Mesangial cell (primary cell): ENCODE results near the gene TYK2. TPM values are rescaled to one million over a fixed set of nuclear protein-coding genes. Genes with fewer than 3 reads are reported as not detected.

Source experiments
- total RNA-seq: library from RNA; depleted of rRNA; stranded (reverse); fragments of >200 nt; gene quantifications from 2 replicates; pipeline ENCODE4 v1.2.3, GENCODE V29; 2015

Gene TYK2
- 110 and 147 TPM in 2 replicates for total RNA-seq

DNA sequence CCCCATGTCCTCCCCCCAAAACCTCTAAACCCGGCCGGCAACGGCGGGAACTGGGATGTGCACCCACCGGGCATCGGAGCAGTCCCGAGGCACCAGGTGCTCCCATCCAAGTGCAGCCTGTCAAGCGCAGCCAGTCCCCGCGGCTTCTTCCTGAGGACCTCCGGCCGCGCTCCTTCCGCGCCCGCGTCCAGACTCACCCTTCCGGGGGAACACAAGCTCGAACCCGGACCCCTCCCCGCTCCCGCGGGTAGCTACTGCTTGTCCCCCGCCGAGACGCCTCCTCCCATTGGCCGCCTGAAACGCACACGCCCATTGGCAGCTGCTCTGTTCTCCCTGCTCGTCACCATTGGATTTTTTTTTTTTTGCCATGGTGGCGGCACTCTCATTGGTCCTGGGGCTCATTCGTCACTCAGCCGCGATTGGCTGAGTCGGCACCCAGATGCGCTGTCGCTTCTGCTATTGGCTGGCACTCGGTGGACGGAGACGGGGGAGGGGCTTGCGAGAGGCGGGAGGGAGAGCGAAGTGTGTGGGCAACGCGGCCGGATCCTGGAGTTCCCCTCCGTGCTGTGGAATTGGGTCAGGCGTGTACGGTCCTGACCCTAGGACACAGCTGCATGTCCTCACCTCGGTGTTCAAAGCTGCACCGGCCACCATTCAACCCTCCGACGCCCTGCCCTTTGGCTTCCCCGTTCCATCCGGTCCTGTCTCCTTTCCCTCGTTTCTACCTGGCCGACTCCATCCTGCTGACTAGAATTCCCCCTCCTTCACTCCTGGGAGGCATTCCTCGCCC is at the start of gene TYK2:
TYK2 (minus strand) TSS at position 260 of the 790 bp plus-strand sequence. CDS start 2,166 bp downstream, outside the sequence.

DNA sequence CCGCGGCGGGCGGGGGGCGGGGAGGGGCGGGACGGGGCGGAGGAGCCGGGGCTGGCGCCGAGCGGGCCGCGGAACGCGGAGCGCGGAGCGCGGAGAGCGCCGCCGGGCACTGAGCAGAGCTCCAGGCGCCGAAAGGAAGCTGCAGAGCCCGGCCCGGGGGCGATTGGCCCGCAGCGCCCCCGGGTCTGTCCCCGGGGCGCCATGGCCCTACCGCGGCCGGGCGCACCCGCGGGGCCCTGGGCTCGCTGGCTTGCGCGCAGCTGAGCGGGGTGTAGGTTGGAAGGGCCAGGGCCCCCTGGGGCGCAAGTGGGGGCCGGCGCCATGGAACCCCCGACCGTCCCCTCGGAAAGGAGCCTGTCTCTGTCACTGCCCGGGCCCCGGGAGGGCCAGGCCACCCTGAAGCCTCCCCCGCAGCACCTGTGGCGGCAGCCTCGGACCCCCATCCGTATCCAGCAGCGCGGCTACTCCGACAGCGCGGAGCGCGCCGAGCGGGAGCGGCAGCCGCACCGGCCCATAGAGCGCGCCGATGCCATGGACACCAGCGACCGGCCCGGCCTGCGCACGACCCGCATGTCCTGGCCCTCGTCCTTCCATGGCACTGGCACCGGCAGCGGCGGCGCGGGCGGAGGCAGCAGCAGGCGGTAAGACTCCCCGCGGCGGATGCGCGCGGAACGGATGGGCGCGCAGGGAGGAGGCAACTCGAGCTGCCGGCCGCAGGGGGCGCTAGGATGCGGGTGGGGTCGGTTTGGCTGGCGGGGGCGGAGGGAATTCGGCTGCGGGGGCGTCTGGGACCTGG is 40.3 kb upstream of the TYK2 start, which contains the start of gene PDE4A:
PDE4A (plus strand) TSS at position 95 of the 796 bp plus-strand sequence; CDS start at position 322, 227 bp downstream.

DNA sequence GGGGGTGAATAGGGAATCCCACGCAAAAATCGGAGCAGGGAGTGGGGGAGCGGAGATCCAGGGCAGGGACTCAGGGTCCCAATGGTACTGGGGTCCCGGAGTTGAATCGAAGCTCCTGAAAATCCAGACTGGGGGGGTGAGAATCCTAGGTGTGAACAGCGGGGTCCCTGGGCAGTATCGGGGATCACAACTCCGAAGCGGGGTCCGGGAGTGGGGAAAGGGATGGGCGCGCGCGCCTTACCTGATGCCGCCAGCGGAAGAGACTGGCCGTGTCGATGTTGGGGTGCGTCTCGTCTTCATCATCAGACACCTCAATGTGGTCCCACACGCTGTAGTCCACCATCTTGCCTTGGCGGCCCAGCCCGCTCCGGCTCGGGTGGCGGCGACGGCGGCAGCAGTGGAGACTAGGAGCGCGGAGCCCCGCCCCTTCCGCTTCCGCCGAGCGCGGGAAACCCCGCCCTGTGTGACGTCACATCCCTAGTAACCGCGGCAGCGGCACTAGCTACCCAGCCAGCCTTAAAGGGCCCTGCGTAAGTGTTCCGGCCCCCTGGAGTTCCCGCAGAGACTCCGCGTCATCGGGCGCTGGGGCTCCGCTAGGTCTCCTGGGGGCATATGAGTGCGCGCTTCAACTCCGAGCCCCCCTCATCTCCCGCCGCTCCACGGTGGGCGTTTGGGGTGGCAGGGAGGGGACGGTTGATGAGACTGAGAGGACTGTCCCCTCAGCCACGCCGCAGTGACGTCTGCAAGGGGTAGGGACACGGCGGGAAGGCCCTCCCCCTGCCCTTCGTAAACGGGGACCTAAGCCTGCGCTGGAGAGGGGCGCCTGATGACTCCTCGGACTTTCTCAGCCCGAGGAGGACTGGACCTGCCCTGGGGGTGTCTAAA is 23.0 kb upstream of the TYK2 start, which contains the start of gene CDC37:
CDC37 (minus strand) TSS at position 406 of the 885 bp plus-strand sequence; CDS start at position 343, 63 bp downstream.

DNA sequence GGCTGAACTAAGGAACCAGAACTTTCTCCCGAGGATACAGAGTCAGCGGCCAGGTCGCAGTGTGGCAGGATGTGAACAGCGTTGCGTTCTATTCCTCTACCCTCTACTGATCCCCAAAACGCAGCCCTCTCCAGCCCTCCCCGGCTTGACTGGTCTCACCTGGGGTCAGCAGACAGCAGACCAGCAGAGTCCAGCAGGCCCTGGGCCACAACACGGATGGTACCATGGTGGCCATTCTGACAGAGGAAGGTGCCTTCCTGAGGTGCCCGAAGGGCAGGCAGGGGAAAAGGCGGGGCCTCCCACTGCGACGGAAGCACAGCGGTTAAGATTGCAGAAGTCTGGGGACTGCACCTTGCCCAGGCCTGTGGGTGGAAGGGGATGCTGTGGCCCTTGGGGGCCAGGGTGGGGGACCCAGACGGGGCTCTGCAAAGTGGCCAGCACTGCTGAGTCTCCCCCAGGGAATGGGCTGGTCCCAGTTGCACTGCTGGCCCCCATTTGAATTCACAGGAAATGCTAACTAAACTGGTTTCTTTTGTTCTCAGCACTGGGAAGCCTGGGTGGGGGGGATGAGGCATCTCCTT is 40.9 kb downstream of the TYK2 start, which contains the start of gene ICAM3:
ICAM3 (minus strand) TSS at position 245 of the 581 bp plus-strand sequence; CDS start at position 235, 10 bp downstream.

DNA sequence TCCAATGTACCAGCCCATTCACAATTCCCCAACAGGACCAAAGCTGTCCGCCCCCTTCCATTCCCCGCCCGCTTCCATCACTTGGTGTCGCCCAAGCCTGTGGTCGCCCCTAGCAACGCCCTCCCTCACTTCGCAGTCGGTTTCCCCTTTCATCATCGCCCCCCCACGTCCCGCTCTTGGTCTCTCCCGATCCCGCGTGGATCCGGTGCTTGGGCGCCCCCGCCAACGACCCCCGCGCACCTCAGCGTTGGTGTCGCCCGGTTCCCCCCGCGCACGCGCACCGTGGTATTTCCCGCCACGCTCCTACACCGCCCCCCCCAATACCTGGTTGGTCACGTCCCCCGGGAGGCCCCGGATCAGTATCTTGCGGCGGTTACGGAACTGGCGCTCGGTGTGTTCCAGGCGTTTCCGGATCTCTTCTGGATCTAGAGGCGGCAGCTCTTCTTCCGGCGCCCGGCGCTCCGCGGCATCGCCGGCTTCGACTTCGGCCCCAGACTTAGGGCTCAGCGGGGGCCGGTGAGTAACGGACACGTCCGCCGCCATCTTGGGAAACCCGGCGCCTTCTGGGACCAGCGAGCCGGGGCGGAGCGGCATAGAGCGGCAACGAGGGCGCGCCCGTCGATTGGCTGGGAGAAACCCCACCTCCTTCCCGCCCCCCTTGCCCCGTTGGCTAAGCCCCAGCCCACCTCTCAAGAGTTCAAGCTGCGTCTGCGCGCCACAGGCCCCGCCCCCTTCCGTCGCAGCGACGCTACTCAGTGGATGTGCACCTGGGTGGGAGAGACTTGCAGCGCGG is 47.2 kb downstream of the TYK2 start, which contains the start of gene RAVER1:
RAVER1 (minus strand) TSS at position 565 of the 793 bp plus-strand sequence; CDS start at position 543, 22 bp downstream.

DNA sequence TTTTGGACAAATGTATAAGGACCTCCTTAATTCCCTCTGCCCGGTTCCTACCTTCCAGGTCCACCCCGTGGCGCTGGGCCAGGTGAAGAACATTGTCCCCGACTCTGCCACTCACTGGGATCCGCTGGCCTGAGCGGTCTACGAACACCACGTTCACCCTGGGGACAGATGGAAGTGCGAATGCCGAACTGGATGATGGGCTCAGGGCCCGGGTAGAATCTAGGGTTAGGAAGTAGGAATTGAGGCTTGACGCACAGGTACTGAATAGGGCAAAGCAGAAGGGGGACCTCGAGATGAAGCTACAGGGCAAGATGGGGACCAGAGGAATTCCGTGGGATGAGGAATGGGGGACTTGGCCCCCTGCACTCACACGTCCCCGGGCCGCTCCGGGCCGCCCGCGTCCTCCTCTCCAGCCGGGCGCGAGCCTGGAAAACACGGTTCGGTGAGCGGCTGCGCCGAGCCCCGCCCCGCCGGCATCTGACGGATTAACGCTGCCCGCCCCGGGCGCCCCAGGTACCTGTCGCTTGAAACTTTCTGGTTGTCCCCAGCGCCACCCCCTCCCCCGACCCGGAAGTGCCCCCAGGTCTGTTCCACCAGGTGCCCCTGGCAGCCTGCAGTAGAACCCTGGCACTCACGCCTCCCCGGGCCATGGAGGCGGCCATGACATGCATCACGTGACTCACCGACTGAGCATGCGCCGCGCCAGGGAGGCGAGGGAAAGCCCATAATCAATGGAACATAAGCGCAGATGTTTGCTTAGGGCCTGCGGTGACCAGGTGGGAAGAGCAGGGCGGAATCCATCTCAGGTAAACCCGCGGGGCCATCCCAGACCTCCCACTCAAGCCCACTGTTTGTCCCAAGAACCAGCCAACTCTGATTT is 64.8 kb downstream of the TYK2 start, which contains the start of gene FDX2:
FDX2 (minus strand) TSS at position 681 of the 880 bp plus-strand sequence; CDS start at position 662, 19 bp downstream.

DNA sequence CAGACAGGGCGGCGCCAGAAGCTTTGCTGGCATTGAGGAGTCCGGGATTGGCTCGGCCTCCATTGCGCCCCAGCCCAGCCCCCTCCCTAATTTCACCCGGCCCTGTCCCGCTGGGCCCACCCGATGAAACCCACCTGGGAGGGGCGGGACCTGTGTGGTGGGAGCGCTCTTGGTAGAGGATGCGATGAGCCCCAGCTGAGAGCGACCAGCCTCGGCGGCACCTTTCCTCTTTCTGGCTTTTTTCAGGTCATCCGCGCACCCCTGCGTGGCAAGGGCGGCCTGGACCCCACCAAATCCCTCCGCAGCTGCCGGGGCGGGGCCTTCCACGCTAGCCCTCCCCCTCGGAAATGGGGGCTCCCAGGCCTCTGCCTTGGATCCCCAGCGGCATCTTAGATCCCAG is 70.9 kb downstream of the TYK2 start, which contains the start of gene ZGLP1:
ZGLP1 (minus strand) TSS at position 393 of the 400 bp plus-strand sequence.

Other genes with a start within 250 kb of the TYK2 start
- gene DNMT1, start 185.6 kb downstream of the TYK2 start, total RNA-seq = 37.1 and 155 TPM in 2 replicates
- 2.8 and 6.2 TPM in 2 replicates for gene S1PR2, start 149.2 kb downstream of the TYK2 start, total RNA-seq
- gene MRPL4, start 128.4 kb downstream of the TYK2 start, total RNA-seq = 100 and 139 TPM in 2 replicates
- gene ICAM1, start 109.5 kb downstream of the TYK2 start, total RNA-seq = 20.5 and 41.3 TPM in 2 replicates
- 0.33 and 1.1 TPM in 2 replicates for gene ICAM4, start 93.6 kb downstream of the TYK2 start, total RNA-seq
- gene ICAM5, start 90.6 kb downstream of the TYK2 start, total RNA-seq = 0.16 and 0.63 TPM in 2 replicates
- gene ZGLP1, start 70.8 kb downstream of the TYK2 start, total RNA-seq = 0.89 and 2.8 TPM in 2 replicates
- gene FDX2, start 64.6 kb downstream of the TYK2 start, total RNA-seq = 21.8 and 37.1 TPM in 2 replicates
- gene RAVER1, start 47.0 kb downstream of the TYK2 start, total RNA-seq = 37.5 and 56.5 TPM in 2 replicates
- gene ICAM3, start 40.9 kb downstream of the TYK2 start, total RNA-seq = 3.7 and 9.0 TPM in 2 replicates
- 119 and 192 TPM in 2 replicates for gene CDC37, start 23.0 kb upstream of the TYK2 start, total RNA-seq
- gene PDE4A, start 40.0 kb upstream of the TYK2 start, total RNA-seq = 5.2 and 8.2 TPM in 2 replicates
- 63.1 and 74.4 TPM in 2 replicates for gene KEAP1, start 122.8 kb upstream of the TYK2 start, total RNA-seq
- 0.65 and 0.76 TPM in 2 replicates for gene S1PR5, start 136.9 kb upstream of the TYK2 start, total RNA-seq
- gene ATG4D, start 163.3 kb upstream of the TYK2 start, total RNA-seq = 36.3 and 50.5 TPM in 2 replicates
- 8.6 and 13.5 TPM in 2 replicates for gene KRI1, start 185.4 kb upstream of the TYK2 start, total RNA-seq
- 8.1 and 8.3 TPM in 2 replicates for gene CDKN2D, start 188.4 kb upstream of the TYK2 start, total RNA-seq
- 18.0 and 51.0 TPM in 2 replicates for gene AP1M2, start 206.7 kb upstream of the TYK2 start, total RNA-seq
- 37.2 and 147 TPM in 2 replicates for gene SLC44A2, start 245.0 kb upstream of the TYK2 start, total RNA-seq